SHP77 treated with DMSO at 0.1 percent for 48 hours (cell line): ENCODE measurements around the gene PPP1R14D.

Experiments
- DNase-seq: peaks from one replicate; lab custom pipeline; 2025; lab: John Stamatoyannopoulos, UW

The PPP1R14D gene

DNA sequence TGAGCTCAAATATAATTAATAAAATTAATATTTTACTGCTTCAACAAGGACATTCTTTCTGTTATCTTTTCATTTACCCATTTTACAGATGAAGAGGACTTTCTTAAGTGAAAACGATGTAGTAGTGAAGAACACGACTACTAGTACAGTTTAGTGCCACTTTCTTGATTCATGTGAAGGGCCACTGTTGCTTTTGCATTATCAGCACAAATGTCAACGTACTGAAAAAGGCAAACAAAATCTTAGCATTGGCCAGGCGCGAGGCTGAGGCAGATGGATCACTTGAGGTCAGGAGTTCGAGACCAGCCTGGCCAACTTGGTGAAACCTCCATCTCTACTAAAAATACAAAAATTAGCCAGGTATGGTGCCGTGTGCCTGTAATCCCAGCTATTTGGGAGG, 9.5 kb downstream of the PPP1R14D start:
- DNase-seq: no peak

GRCh38 chr15:40815042-40815698, 13.3 kb downstream of the PPP1R14D start:
- DNase-seq: no peak

- no peak for DNase-seq
Observed at GRCh38 chr15:40812721-40813425, 15.6 kb downstream of the PPP1R14D start.

- DNase-seq: no peak
Observed at GRCh38 chr15:40808861-40809450, 19.6 kb downstream of the PPP1R14D start.

DNA sequence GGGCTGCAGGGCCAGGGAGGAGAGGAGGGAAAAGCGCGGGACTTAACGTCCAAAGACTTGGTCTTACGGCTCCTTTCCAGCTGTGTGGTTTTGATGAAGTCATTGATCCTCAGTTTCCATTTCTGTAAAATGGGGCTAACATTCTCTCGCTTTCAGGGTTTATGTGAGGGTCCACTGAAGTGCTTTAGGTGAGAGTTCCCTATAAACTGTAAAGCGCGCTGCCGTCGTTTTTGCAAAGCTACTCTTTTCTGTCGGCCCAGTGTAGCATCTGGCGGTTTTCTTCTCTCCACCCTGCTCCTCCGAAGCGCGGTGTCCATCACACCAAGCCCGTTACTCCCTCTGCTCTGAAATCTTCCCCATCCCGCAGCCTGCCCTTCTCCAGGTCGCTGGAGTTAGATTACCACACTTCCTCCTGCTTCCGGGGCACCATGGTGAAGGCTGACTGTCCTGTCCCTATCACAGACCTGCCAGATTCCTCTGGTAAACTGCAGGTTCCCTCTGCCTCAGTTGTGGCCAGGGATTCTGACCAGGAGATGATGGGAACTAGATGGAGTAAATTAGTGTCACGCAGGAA, 20.5 kb downstream of the PPP1R14D start:
- DNase-seq: no peak

- DNase-seq: peak; percentile 94
Observed at GRCh38 chr15:40807028-40807887, 21.2 kb downstream of the PPP1R14D start, which contains the start of the genes DNAJC17 and ZFYVE19. DNAJC17 (minus strand) TSS chr15:40807473; CDS start chr15:40807446, 27 bp downstream. ZFYVE19 (plus strand) TSS chr15:40807089; CDS start chr15:40807590, 501 bp downstream.

DNA sequence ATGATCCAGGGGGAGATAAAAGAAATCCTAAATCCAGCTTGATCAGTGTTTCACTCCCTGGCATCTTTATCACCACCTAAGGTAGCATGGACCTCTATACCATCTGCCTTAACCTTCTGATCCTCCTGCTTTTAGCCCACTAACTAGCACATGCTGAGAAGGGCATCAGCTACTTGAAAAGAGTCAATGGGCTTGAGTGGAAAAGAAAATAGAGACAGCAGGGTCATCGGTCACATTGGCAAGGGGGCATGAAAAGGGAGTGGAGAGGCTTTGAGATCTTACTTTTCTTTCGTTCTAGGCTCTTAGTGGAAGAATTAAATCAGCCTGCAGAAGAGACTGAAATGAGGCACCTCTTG, 21.9 kb downstream of the PPP1R14D start:
- peak; percentile 20 for DNase-seq

GRCh38 chr15:40803688-40804087, 24.8 kb downstream of the PPP1R14D start:
- DNase-seq: no peak

- no peak for DNase-seq
Observed at GRCh38 chr15:40803076-40803475, 25.4 kb downstream of the PPP1R14D start.

GRCh38 chr15:40799523-40799922, 29.0 kb downstream of the PPP1R14D start:
- no peak for DNase-seq

DNA sequence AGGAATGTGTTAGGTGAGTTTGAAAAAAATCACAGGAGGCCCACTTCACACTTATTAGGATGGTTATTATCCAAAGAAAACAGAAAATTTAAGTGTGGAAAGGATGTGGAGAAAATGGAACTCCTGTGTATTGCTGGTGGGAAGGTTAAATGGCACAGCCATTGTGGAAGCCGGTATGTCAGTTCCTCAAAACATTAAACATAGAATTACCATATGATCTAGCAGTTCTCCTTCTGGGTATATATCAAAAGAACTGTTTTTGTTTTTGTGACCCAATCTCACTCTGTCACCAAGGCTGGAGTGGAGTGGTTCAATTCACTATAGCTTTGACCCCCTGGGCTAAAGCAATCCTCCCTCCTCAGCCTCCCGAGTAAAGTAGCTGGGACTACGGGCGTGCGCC, 32.0 kb downstream of the PPP1R14D start:
- no peak for DNase-seq

DNA sequence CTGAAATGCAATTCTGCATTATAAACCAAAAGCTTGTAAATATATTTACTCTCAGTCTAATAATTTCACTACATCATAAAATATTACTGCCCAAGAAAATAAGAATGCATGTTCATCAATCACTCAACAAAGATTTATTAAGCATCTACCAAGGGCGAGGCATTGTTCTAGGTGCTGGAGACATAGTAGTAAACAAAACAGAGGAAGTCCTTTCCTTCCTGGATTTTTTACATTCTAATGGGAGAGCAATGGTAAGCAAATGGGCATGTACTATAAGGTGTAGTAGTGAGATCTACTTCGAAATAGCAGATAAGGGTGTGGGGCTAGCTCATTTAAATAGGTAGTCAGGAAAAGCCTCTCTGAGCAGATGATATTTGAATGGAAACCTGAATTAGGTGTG, 32.5 kb downstream of the PPP1R14D start:
- no peak for DNase-seq

- peak; percentile 45 for DNase-seq
Observed at GRCh38 chr15:40793216-40793989, 35.1 kb downstream of the PPP1R14D start.

DNA sequence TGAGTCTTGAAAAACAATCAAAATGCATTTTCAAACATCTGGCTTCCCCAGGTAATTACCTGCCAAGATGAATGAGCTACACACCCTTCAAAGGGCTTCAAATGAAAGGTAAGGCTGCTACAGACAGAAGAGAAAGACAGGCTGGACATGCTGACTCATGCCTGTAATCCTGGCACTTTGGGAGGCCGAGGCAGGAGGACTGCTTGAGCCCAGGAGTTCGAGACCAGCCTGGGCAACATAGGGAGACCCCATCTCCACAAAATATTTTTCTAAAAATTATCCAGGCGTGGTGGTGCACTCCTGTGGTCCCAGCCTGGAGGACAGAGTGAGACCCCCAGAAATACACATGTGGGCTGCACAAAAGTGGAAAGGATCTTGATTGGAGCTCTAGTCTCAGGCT, 36.1 kb downstream of the PPP1R14D start:
- DNase-seq: no peak

- DNase-seq: no peak
Observed at GRCh38 chr15:40790718-40791117, 37.8 kb downstream of the PPP1R14D start.

- no peak for DNase-seq
Observed at GRCh38 chr15:40789999-40790398, 38.5 kb downstream of the PPP1R14D start.

GRCh38 chr15:40789119-40789518, 39.4 kb downstream of the PPP1R14D start:
- no peak for DNase-seq

DNA sequence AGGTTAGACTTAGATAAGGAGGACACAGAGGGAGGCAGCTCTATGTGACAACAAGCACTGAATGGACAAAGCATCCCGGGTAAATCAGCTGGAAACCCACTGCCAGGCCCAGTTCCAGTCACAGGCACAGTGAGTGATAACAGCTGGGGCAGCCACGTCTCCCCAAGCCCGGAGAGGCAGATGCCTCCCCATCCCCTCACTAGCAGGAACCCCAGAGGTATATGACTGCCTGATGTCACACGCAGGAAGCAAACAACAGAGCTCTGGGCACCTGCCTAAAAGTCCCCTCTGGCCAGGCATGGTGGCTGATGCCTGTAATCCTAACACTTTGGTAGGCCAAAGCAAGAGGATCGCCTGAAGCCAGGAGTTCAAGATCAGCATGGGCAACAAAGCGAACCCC, 40.5 kb downstream of the PPP1R14D start:
- no peak for DNase-seq

- no peak for DNase-seq
Observed at GRCh38 chr15:40787344-40787841, 41.1 kb downstream of the PPP1R14D start.

- DNase-seq: no peak
Observed at GRCh38 chr15:40785814-40786213, 42.7 kb downstream of the PPP1R14D start.

- DNase-seq: no peak
Observed at GRCh38 chr15:40785164-40785563, 43.3 kb downstream of the PPP1R14D start.
